GM12892 (cell line): ENCODE data around the gene TREX2.

Source experiments
- DNase-seq: peaks from one replicate; pipeline ENCODE4 v3.0.0; 2011; ENCODE audit not compliant: insufficient read length
- FAIRE-seq: peaks from 2 replicates; lab custom pipeline; 2011; peaks lifted over from hg19 to GRCh38; lab: Jason Lieb, UNC
- POLR2A ChIP-seq: IDR thresholded peaks from 2 replicates; pipeline ENCODE4 v1.6.1; 2011; ENCODE audit warnings: low read depth, low read length, control low read depth
- POLR2AphosphoS5 ChIP-seq: IDR thresholded peaks from 2 replicates; pipeline ENCODE4 v1.6.1; 2011; ENCODE audit warnings: low read depth, low read length, control low read depth
- TAF1 ChIP-seq: IDR thresholded peaks from 2 replicates; pipeline ENCODE4 v1.6.1; 2011; ENCODE audit warnings: low read depth, mild to moderate bottlenecking, control low read depth, low read length, borderline replicate concordance

TREX2 gene

DNA sequence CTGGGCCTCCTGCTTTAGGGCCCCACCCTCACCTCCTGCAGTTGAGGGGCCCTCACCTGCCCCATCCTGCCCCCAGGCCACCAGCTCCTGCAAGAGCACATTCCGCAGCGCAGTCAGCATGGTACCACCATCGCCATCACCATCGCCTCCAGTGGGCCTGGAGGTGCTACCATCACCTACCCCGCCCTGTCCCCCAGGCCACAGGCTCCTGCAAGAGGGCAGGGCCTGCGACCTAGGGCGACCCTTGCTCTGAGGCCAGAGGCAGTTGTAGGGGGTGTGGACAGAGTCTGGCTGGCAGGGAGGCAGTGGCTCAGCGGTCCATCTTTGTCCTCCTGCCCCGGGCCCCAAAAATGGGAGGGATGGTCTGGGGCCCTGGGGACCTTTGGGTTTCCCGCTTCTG lies 28.4 kb upstream of the TREX2 start:
- no peak for TF ChIP-seq POLR2AphosphoS5
- no peak for TF ChIP-seq TAF1
- TF ChIP-seq POLR2A, result no peak
- DNase-seq, result no peak
- FAIRE-seq, result no peak

DNA sequence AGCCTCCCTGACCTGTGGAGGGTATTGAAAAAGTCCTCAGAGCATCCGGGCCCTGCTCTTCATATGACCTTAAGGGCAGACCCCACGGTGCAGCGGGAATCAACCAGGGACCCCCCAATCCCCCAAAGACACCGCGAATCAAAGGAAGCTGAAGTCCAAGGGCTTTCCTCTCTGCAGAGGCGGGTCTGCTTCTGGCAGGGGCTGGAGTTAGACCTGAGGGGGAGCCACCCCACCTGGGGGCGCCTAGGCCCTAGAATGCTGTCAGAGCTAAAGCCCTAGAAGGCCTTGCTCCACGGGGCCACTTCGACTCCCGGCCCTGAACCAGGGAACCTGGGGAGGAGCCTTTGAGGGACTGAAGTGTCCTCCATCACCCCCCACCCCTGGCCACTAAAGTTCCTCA lies 27.3 kb upstream of the TREX2 start:
- no peak for DNase-seq
- FAIRE-seq, result no peak
- TF ChIP-seq TAF1 (no peak), POLR2AphosphoS5 (no peak), POLR2A (no peak)

- TF ChIP-seq POLR2AphosphoS5 (no peak), POLR2A (no peak), TAF1 (no peak)
- FAIRE-seq (no peak), DNase-seq (no peak)
Measured at GRCh38 chrX:153471663-153472280, 25.9 kb upstream of the TREX2 start.

DNA sequence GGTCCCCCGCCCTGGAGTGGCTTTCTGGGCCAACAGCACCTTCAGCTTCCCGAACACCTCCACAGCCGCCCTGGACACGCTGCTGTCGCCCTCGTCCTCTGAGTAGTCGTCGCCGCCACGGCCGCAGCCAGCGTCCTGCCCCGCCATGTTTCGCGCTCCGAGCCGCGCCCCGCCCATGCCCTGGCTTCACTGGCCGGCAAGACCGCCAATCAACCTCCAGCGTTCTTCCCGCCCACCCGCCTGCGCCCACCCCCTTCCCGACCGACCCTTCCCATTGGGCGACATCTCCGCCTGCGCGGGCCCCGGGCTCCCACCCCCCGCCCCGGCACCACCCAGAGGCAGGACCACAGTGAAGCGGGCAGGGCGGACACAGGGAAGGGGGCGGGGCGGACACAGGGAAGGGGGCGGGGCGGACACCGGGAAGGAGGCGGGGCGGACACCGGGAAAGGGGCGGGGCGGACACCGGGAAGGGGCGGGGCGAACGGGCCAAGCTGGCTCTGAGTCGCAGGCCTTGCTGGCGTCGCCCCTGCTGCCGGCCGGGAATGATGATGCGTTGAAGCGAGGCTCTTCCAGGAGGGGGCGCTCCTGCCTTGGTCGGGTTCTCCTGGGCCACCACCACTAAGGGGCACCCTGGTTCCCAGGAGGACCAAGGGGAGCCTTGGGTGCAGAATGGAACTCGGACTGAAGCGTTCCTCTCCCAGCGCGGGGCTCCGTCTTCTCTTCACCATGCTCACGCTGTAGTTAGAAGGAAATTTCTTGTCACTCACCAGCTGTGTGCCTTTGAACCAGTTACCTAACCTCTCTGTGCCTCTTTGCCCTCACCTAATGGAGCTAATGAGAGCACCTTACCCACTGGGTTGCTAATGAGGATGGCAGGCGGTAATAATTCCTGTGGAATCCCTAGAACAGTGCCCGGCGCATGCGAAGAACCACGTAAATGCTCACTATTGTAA lies 24.8 kb upstream of the TREX2 start, which contains the start of gene HAUS7:
Gene HAUS7, minus strand, starts transcription at position 166 of the 953 bp plus-strand sequence. Its CDS starts 19 bp downstream, at position 147.
- DNase-seq (peak; percentile 85), FAIRE-seq (peak; percentile 89)

DNA sequence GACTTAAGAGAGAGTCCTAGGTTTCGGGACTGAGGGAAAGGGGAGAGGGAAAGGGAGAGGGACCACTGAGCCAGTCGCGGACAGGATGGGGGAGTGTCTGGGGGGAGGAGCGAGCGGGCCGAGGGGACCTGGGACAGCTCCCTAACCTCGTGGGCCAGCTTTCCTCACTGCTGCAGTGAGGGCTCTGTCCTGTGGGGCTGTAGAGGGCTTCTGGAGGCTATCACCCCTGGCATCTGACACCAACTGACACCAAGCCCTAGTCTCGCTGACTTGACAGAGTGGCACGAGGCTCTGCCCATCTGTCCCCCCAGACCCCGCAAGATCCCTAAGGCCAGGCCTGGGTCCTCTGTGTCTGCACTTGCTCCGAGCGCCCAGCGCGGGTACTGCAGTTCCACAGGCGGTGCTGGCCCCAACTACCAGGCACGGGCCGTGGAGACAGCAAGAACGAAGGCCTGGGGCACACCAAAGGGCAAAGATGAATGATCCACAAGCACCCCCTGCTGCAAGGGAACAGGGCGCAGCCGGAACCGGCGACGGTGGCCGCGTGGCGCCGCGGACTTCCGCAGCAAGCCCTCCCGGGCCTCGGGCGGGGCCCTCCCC lies 24.1 kb upstream of the TREX2 start:
- TF ChIP-seq POLR2AphosphoS5 (no peak), POLR2A (no peak), TAF1 (no peak)
- no peak for DNase-seq
- FAIRE-seq, result peak; percentile 50

More for the DNA sequence above, 24.8 kb upstream of the TREX2 start, which contains the start of gene HAUS7:
- TF ChIP-seq TAF1, result no peak
- TF ChIP-seq POLR2AphosphoS5, result no peak
- TF ChIP-seq POLR2A, result no peak

GRCh38 chrX:153468008-153468580 lies 22.2 kb upstream of the TREX2 start:
- DNase-seq, result no peak
- no peak for FAIRE-seq
- TF ChIP-seq POLR2A (no peak), POLR2AphosphoS5 (no peak), TAF1 (no peak)

DNA sequence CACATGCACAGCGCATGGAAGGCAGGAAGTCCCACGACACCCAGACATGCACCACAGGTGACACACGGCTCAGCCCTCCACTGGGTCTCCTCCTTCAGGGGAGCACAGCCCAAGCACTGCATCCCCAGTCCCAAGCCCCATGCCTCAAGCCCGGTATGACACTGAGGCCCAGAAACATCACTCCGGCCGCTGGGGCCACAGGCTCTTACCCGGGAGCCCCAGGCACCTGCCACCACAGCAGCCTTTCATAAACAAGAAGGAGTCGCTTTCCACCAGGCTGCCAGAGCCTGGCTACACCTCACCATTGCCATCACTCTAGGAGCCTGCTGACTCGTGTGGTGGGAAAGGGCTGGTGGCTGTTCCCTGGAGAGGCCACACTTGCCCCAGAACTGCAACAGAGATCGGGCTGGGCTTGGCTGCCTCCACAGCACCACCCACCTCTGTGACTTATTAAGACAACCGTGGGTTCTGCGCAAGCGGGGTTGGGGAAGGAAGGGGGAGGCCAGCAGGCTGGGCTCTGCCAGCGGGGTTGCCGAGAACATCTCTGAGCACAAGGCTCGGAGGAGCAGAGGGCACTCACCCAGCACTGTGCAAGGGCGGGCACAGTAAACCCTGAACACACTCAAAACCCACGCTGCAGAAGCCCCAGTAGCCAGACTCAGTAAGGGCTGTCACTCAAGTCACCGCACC lies 20.0 kb upstream of the TREX2 start:
- DNase-seq (no peak), FAIRE-seq (no peak)
- TF ChIP-seq POLR2A, result no peak
- TF ChIP-seq TAF1, result no peak
- no peak for TF ChIP-seq POLR2AphosphoS5

DNA sequence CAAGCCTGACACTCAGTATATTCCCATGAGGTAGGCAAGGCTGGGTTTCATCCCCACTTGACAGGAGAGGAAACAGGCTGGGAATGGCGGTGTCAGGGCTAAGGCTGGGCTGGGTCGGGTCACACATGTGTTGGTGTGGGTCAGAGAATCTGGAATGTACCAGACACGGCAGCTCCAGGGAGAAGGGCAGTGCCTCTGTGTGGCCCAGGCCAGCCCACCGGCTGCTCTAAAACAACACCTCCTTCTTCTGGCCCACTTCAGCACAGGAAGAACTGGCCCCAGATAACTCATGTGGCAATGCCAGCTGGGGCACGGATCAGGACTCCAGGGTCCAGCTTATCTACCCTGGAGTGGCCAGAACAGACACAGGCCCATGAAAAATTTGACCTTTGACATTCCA lies 18.3 kb upstream of the TREX2 start:
- FAIRE-seq (no peak), DNase-seq (no peak)
- TF ChIP-seq POLR2AphosphoS5 (no peak), POLR2A (no peak)

DNA sequence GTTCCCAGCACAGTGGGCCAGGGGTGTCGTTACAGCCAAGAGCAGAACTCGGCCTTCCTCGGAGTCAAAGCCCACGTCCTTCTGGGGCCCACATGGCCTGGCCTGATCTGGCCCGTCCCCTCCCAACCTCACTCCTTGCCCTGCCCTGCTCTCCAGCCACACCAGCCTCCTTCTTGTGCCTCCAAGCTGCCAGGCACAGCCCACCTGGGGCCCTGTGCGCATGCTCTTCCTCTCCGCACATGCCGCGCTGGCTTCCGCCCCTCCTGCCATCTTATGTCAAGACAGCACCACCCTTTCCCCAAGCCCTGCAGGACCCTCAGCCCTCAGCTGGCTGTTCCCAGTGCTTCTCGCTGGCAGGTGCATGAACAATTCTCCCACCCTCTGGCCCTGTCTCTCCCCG lies 17.7 kb upstream of the TREX2 start:
- FAIRE-seq, result no peak

GRCh38 chrX:153463031-153463430 lies 17.2 kb upstream of the TREX2 start:
- DNase-seq (no peak), FAIRE-seq (no peak)
- no peak for TF ChIP-seq POLR2AphosphoS5
- no peak for TF ChIP-seq POLR2A
- no peak for TF ChIP-seq TAF1

More for the DNA sequence above, 17.7 kb upstream of the TREX2 start:
- TF ChIP-seq POLR2AphosphoS5, result no peak
- no peak for TF ChIP-seq TAF1
- no peak for TF ChIP-seq POLR2A
- no peak for DNase-seq

DNA sequence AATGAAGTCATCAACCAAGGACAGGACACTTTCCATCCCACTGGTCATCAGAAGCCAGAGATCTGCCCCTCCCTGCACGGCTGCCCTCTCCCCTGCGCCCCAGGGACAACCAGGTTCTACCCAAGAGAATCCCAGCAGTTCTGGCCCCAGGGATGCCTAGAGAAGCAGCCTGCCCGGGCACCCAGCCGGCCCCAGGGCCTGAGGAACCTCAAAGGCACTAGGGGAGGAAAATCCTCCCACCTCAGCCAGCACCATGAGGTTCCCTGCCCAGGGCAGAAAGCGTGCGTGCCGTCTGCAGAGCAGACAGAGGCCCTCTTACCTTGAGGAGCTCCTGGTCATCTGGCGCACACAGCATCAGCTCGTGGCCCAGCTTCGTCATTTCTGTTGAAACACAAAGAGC lies 16.4 kb upstream of the TREX2 start:
- TF ChIP-seq POLR2AphosphoS5, result no peak
- no peak for TF ChIP-seq TAF1
- no peak for TF ChIP-seq POLR2A
- FAIRE-seq (no peak), DNase-seq (no peak)
